ENCODE data around the gene MYO1A.

The MYO1A gene

DNA sequence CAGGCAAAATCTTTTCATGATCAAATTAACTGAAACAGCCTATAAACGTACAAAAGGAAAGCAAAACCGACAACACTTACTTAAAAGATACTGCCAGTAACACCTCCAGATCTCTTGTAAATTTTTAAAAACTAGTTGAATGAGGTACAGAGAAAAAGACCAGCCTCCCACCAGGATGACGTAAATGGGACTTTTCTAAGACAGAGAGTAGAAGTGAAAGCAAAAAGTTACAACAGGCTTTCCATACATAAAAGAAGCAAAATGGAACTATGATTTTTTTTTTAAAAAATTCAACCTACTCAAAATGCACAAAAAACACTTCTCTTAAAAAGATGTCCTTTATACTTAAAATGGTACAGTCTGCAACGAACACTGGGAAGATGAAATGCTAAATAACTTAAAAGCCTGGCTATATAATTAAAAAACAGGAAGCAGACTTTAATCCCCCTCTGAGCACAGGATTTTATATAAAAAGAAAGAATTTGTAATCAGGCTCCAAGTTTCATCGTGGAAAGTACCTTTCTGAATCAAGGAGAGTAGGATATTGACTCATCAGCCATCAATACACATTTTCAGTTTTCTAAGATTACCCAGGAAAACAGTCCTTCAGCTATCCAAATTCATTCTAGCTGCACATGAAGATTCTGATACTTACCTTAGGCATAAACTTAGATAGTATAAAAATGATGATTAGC lies 14.2 kb upstream of the MYO1A start:
- Histone ChIP-seq H3K9ac (ENCODE audit: low read length) (peak overlapping the region; percentile 14; the same call in 1 of the 2 replicates), H3K4me2 (ENCODE audit: low read depth, low read length, poor library complexity, severe bottlenecking) (peak overlapping the region; percentile 18), H3F3A (ENCODE audit: insufficient read depth) (peaks cover 24% of the 10 kb centered on the region; the same call in 1 of the 2 replicates), H3K9me2 (replicated peaks; ENCODE audit: insufficient read depth, low read length) (no peaks in the 10 kb centered on the region), H3K79me2 (ENCODE audit: insufficient read depth, low read length) (peaks cover 5% of the 10 kb centered on the region; the same call in 1 of the 2 replicates), H3K4me3 (ENCODE audit: insufficient read depth, low read length, poor library complexity, severe bottlenecking) (no peak overlapping the region), H3K27ac (ENCODE audit: low read depth, low read length) (peak overlapping the region; percentile 24), H3K9me3 (ENCODE audit: insufficient read depth, low read length) (no peaks in the 10 kb centered on the region), H2AFZ (ENCODE audit: low read depth, low read length, severe bottlenecking) (no peak overlapping the region), H4K20me1 (ENCODE audit: low read depth, low read length) (no peaks in the 10 kb centered on the region), H3K36me3 (ENCODE audit: low read length) (peaks cover 52% of the 10 kb centered on the region), H3K27me3 (ENCODE audit: low read length) (no peaks in the 10 kb centered on the region)
- TF ChIP-seq CTCF (IDR thresholded peaks at IDR 0.05; ENCODE audit: insufficient read depth, low read length, poor library complexity, severe bottlenecking) (no peak), EZH2phosphoT487 (conservative IDR thresholded peaks at IDR 0.05; ENCODE audit: low read length) (no peak)

- no peak overlapping the region for H3K4me3 ChIP-seq (ENCODE audit: insufficient read depth, low read length, poor library complexity, severe bottlenecking)
- H3K27me3 ChIP-seq (ENCODE audit: low read length): no peaks in the 10 kb centered on the region
- no peaks in the 10 kb centered on the region for H3K9me2 ChIP-seq (replicated peaks; ENCODE audit: insufficient read depth, low read length)
- H3K79me2 ChIP-seq (ENCODE audit: insufficient read depth, low read length): no peaks in the 10 kb centered on the region
- H2AFZ ChIP-seq (ENCODE audit: low read depth, low read length, severe bottlenecking): no peak overlapping the region
- no peak overlapping the region for H3K4me2 ChIP-seq (ENCODE audit: low read depth, low read length, poor library complexity, severe bottlenecking)
- H3K27ac ChIP-seq (ENCODE audit: low read depth, low read length): no peak overlapping the region
- TF ChIP-seq EZH2phosphoT487 (conservative IDR thresholded peaks at IDR 0.05; ENCODE audit: low read length) (no peak), CTCF (IDR thresholded peaks at IDR 0.05; ENCODE audit: insufficient read depth, low read length, poor library complexity, severe bottlenecking) (no peak)
- H3K9me3 ChIP-seq (ENCODE audit: insufficient read depth, low read length): no peaks in the 10 kb centered on the region
- H3F3A ChIP-seq (ENCODE audit: insufficient read depth): peaks cover 10% of the 10 kb centered on the region; the same call in 1 of the 2 replicates
- H4K20me1 ChIP-seq (ENCODE audit: low read depth, low read length): no peaks in the 10 kb centered on the region
- no peak overlapping the region for H3K9ac ChIP-seq (ENCODE audit: low read length)
- peaks cover 61% of the 10 kb centered on the region for H3K36me3 ChIP-seq (ENCODE audit: low read length)
Measured at GRCh38 chr12:57058454-57058853, 8.5 kb upstream of the MYO1A start.

DNA sequence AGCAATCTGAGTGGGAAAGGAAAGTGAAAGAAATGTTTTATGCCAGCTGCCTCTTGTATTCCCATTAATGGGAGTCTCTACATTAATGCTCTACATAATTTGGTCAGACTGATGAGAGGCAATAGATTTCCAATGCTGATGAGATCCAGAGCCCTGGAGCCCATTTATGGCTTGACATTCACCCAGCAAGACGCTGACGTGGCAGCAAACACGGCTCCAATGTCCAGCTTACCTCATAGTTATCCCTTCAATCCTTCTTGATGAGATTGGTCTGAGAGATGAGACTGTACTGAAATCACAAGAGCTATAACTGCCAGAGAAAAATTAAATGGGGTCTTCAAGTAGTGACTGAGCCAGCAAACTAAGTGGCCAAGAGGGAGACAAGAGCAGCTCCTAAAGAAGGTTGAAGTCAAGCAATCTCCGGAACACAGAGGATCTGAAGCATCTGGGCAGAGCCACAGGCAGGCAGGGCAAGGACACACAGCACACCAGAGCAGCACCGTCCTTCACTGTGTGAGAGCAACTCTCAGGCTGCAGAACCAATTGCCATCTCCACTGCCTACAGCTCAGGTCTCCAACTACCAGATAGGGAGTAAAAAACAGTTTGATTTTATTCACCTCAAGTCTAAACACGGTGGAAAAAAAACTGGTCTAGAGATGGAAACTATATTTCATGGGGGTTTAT lies 7.3 kb upstream of the MYO1A start:
- no peak overlapping the region for H3K9ac ChIP-seq (ENCODE audit: low read length)
- H3K9me2 ChIP-seq (replicated peaks; ENCODE audit: insufficient read depth, low read length): no peaks in the 10 kb centered on the region
- peaks cover 54% of the 10 kb centered on the region for H3K36me3 ChIP-seq (ENCODE audit: low read length)
- H3K9me3 ChIP-seq (ENCODE audit: insufficient read depth, low read length): no peaks in the 10 kb centered on the region
- no peaks in the 10 kb centered on the region for H3K27me3 ChIP-seq (ENCODE audit: low read length)
- H3K4me3 ChIP-seq (ENCODE audit: insufficient read depth, low read length, poor library complexity, severe bottlenecking): no peak overlapping the region
- no peak overlapping the region for H3K27ac ChIP-seq (ENCODE audit: low read depth, low read length)
- H3F3A ChIP-seq (ENCODE audit: insufficient read depth): 0 out of 2 replicates have a peak, but pooled peaks cover 3% of the 10 kb centered on the region
- no peaks in the 10 kb centered on the region for H3K79me2 ChIP-seq (ENCODE audit: insufficient read depth, low read length)
- H3K4me2 ChIP-seq (ENCODE audit: low read depth, low read length, poor library complexity, severe bottlenecking): no peak overlapping the region
- TF ChIP-seq EZH2phosphoT487 (conservative IDR thresholded peaks at IDR 0.05; ENCODE audit: low read length) (no peak), CTCF (IDR thresholded peaks at IDR 0.05; ENCODE audit: insufficient read depth, low read length, poor library complexity, severe bottlenecking) (no peak)
- no peaks in the 10 kb centered on the region for H4K20me1 ChIP-seq (ENCODE audit: low read depth, low read length)
- H2AFZ ChIP-seq (ENCODE audit: low read depth, low read length, severe bottlenecking): no peak overlapping the region
